DLD1 (cell line): ENCODE measurements around the gene ENDOD1.

Source experiments
- in situ Hi-C: cut with HindIII; loops from 2 replicates; pipeline ENCODE4 v1.10.0; 2017; ENCODE audit warnings: low sequenced_read_pairs

The ENDOD1 gene

GRCh38 chr11:95161248-95161647, 71.6 kb downstream of the ENDOD1 start:
- in situ Hi-C loops, result loop anchor here (10.0 to 25.0 kb wide), 3 partner anchors 504 to 1276 kb away; no protein-coding TSS in a partner anchor

GRCh38 chr11:95163106-95163505, 73.5 kb downstream of the ENDOD1 start:
- in situ Hi-C loops, result loop anchor here (10.0 to 25.0 kb wide), 3 partner anchors 502 to 1274 kb away; no protein-coding TSS in a partner anchor

- in situ Hi-C loops, result loop anchor here (10.0 to 25.0 kb wide), 3 partner anchors 499 to 1272 kb away; no protein-coding TSS in a partner anchor
Observed at GRCh38 chr11:95165638-95166037, 76.0 kb downstream of the ENDOD1 start.

GRCh38 chr11:95166781-95167180, 77.1 kb downstream of the ENDOD1 start:
- in situ Hi-C loops, result loop anchor here (10.0 to 25.0 kb wide), 3 partner anchors 498 to 1271 kb away; no protein-coding TSS in a partner anchor

DNA sequence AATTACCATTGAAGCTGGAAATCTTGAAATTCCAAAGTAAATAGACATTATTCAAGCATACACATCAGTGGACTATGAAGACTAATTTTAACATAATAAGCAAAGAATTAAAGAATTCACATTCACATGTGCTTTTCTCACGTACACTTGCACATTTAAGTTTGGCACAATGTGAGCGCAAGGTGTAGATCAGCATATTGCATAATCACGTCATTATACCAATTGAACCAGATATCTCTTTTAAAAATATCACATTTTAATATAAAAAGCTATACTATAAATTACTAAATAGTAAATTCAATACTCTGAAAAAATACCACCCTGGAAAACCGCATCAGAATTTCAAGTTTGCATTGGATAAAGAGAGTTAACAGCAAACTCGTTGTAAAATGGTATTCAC, 80.6 kb downstream of the ENDOD1 start:
- in situ Hi-C loops, result loop anchor here (25.0 kb wide), 2 partner anchors 592 to 1267 kb away; no protein-coding TSS in a partner anchor

- in situ Hi-C loops, result no loop called here
Observed at GRCh38 chr11:95175818-95176380, 86.3 kb downstream of the ENDOD1 start.
